Measurements from ENCODE around the gene MTERF4.

GRCh38 chr2:241112046-241112445, 10.0 kb upstream of the MTERF4 start:
- TF ChIP-seq CTCF (IDR thresholded peaks at IDR 0.05) (no peak), POLR2A (IDR thresholded peaks at IDR 0.05) (no peak), EP300 (IDR thresholded peaks at IDR 0.05) (no peak)
